ENCODE results near the gene CPN2. TPM values are rescaled to one million over a fixed set of nuclear protein-coding genes. Genes with fewer than 3 reads are reported as not detected.

Gene CPN2
- total RNA-seq, 2 experiments from 2014 or later: not detected

DNA sequence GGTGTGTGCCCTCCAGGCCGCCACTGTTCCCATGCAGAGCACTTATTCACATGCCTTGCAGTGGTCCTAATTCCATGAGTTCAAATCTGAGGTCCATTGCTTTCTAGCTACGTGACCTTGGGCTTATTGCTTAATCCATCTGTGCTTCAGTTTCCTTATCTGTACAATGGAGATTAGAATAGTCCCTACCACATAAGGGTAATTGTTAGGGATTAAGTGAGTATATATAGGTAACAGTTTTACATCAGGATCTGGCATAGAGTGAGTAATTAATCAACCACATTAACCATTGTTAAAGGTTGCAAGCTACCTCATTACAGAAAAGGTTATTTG lies 7.6 kb downstream of the CPN2 start:
- no TSS peak for BruUV-seq (replicated peaks)
- Histone ChIP-seq H3K27ac (ENCODE audit: low read depth, low read length, poor library complexity, severe bottlenecking) (no peak overlapping the region), H3K36me3 (ENCODE audit: insufficient read depth, low read length) (no peaks in the 10 kb centered on the region), H3K9me3 (ENCODE audit: low read length) (no peaks in the 10 kb centered on the region), H3K4me1 (ENCODE audit: insufficient read depth, low read length, poor library complexity, severe bottlenecking) (no peaks in the 10 kb centered on the region), H4K20me1 (ENCODE audit: insufficient read depth, low read length) (no peaks in the 10 kb centered on the region), H3K9me2 (ENCODE audit: insufficient read depth, low read length) (no peaks in the 10 kb centered on the region), H3K79me2 (ENCODE audit: insufficient read depth, low read depth, low read length) (no peaks in the 10 kb centered on the region), H3K4me3 (ENCODE audit: low read depth, low read length, poor library complexity, severe bottlenecking) (no peak overlapping the region), H3K4me2 (ENCODE audit: low read length) (no peak overlapping the region), H2AFZ (ENCODE audit: low read length) (no peak overlapping the region)
- POLR2A ChIA-PET: interaction anchor here (0.8 kb wide), 1 partner anchor 100 kb away, joined by 3 read pairs; no protein-coding TSS in a partner anchor
- intact Hi-C loops (cut with micrococcal nuclease; ENCODE audit: unreplicated experiment): no loop called here
- CTCF ChIA-PET (ENCODE audit: unreplicated experiment): interaction anchor here (1.3 kb wide), 1 partner anchor 11 kb away, joined by 3 read pairs; no protein-coding TSS in a partner anchor
- no peak for DNase-seq (ENCODE audit: low spot score)
- TF ChIP-seq EZH2phosphoT487 (IDR thresholded peaks at IDR 0.05; ENCODE audit: borderline replicate concordance, low read depth, low read length): no peak
- TF ChIP-seq, protein P1, sequence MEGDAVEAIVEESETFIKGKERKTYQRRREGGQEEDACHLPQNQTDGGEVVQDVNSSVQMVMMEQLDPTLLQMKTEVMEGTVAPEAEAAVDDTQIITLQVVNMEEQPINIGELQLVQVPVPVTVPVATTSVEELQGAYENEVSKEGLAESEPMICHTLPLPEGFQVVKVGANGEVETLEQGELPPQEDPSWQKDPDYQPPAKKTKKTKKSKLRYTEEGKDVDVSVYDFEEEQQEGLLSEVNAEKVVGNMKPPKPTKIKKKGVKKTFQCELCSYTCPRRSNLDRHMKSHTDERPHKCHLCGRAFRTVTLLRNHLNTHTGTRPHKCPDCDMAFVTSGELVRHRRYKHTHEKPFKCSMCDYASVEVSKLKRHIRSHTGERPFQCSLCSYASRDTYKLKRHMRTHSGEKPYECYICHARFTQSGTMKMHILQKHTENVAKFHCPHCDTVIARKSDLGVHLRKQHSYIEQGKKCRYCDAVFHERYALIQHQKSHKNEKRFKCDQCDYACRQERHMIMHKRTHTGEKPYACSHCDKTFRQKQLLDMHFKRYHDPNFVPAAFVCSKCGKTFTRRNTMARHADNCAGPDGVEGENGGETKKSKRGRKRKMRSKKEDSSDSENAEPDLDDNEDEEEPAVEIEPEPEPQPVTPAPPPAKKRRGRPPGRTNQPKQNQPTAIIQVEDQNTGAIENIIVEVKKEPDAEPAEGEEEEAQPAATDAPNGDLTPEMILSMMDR (conservative IDR thresholded peaks at IDR 0.05; ENCODE audit: low read length): no peak

GRCh38 chr3:194342861-194343560 lies 8.1 kb downstream of the CPN2 start:
- no peaks in the 10 kb centered on the region for H3K9me3 ChIP-seq (ENCODE audit: low read length)
- H3K79me2 ChIP-seq (ENCODE audit: insufficient read depth, low read depth, low read length): no peaks in the 10 kb centered on the region
- H3K36me3 ChIP-seq (ENCODE audit: insufficient read depth, low read length): no peaks in the 10 kb centered on the region
- H4K20me1 ChIP-seq (ENCODE audit: insufficient read depth, low read length): no peaks in the 10 kb centered on the region
- H3K27ac ChIP-seq (ENCODE audit: low read depth, low read length, poor library complexity, severe bottlenecking): no peak overlapping the region
- ChIA-PET CTCF (ENCODE audit: unreplicated experiment) (interaction anchor here (1.3 kb wide), 1 partner anchor 11 kb away, joined by 3 read pairs; no protein-coding TSS in a partner anchor), POLR2A (interaction anchor here (0.8 to 1.0 kb wide), 2 partner anchors 12 to 101 kb away, joined by 3 to 8 read pairs; no protein-coding TSS in a partner anchor)
- no peak overlapping the region for H2AFZ ChIP-seq (ENCODE audit: low read length)
- BruUV-seq (replicated peaks): no TSS peak
- no peak overlapping the region for H3K4me3 ChIP-seq (ENCODE audit: low read depth, low read length, poor library complexity, severe bottlenecking)
- H3K4me1 ChIP-seq (ENCODE audit: insufficient read depth, low read length, poor library complexity, severe bottlenecking): no peaks in the 10 kb centered on the region
- DNase-seq (ENCODE audit: low spot score): no peak
- no peaks in the 10 kb centered on the region for H3K9me2 ChIP-seq (ENCODE audit: insufficient read depth, low read length)
- intact Hi-C loops (cut with micrococcal nuclease; ENCODE audit: unreplicated experiment): no loop called here
- TF ChIP-seq EZH2phosphoT487 (IDR thresholded peaks at IDR 0.05; ENCODE audit: borderline replicate concordance, low read depth, low read length): no peak
- H3K4me2 ChIP-seq (ENCODE audit: low read length): no peak overlapping the region

DNA sequence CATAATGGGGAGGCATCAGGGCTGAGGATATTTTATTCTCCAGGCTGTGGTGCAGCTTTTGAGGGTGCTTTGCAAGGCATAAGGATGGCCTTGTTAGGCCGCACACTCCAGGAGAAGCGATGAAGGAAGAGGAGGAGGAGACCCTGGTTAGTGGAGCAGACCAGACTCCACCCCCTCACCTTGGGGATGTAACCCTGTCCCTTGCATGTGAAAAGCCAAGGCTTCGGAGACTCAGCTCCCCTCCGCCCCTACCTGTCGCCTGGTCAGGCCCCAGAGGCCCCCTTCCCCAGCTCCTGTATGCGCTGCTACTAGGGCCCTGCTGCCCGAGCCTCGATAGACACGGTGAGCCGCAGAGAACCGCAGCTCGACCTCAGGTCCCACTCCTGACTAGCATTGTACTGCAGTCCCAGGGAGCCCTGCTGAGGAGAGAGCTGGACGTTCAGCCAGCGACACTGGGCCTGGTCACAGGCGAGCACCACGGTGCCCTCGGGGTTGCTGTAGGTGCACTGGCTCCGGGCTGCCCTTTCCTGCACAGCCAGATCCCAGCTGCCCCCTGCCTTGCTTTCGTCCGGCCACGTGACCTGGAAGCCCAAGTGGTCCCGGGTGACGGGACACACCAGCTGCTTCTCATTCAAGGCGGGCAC lies 10.2 kb downstream of the CPN2 start:
- H4K20me1 ChIP-seq (ENCODE audit: insufficient read depth, low read length): no peaks in the 10 kb centered on the region
- no peak for TF ChIP-seq EZH2phosphoT487 (IDR thresholded peaks at IDR 0.05; ENCODE audit: borderline replicate concordance, low read depth, low read length)
- TF ChIP-seq, protein P1 (conservative IDR thresholded peaks at IDR 0.05; ENCODE audit: low read length): no peak
- no peak overlapping the region for H3K4me2 ChIP-seq (ENCODE audit: low read length)
- no peaks in the 10 kb centered on the region for H3K9me2 ChIP-seq (ENCODE audit: insufficient read depth, low read length)
- no peaks in the 10 kb centered on the region for H3K36me3 ChIP-seq (ENCODE audit: insufficient read depth, low read length)
- BruUV-seq (replicated peaks): no TSS peak
- intact Hi-C loops (cut with micrococcal nuclease; ENCODE audit: unreplicated experiment): no loop called here
- no peaks in the 10 kb centered on the region for H3K9me3 ChIP-seq (ENCODE audit: low read length)
- H3K4me1 ChIP-seq (ENCODE audit: insufficient read depth, low read length, poor library complexity, severe bottlenecking): no peaks in the 10 kb centered on the region
- no peak overlapping the region for H3K4me3 ChIP-seq (ENCODE audit: low read depth, low read length, poor library complexity, severe bottlenecking)
- H3K27ac ChIP-seq (ENCODE audit: low read depth, low read length, poor library complexity, severe bottlenecking): no peak overlapping the region
- CTCF ChIA-PET (ENCODE audit: unreplicated experiment): no interaction called here
- DNase-seq (ENCODE audit: low spot score): no peak
- no peaks in the 10 kb centered on the region for H3K79me2 ChIP-seq (ENCODE audit: insufficient read depth, low read depth, low read length)
- no peak overlapping the region for H2AFZ ChIP-seq (ENCODE audit: low read length)
- POLR2A ChIA-PET: no interaction called here

All from OCI-LY7 (cell line).